Measurements from ENCODE around the gene ARFGAP2.

Gene ARFGAP2

DNA sequence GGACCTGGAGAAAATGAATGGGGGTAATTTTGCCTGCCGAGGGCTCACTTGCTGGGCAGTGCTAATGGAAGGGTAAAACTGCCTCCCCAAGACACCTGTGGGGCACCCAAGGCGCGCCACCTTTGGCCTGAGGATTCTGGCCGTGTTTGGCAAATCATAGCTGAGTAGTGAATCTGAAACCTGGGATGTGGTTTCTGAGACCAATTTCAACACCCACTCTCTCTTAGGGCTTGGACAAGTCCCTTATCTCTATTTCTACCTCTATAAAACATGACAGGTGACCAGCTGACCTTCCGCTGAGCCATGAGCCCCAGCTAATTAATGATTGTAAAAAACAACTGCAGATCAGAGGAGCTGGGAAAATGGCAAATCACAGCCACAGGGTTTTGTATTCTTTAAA is 11.0 kb upstream of the ARFGAP2 start:
- no peak for DNase-seq

DNA sequence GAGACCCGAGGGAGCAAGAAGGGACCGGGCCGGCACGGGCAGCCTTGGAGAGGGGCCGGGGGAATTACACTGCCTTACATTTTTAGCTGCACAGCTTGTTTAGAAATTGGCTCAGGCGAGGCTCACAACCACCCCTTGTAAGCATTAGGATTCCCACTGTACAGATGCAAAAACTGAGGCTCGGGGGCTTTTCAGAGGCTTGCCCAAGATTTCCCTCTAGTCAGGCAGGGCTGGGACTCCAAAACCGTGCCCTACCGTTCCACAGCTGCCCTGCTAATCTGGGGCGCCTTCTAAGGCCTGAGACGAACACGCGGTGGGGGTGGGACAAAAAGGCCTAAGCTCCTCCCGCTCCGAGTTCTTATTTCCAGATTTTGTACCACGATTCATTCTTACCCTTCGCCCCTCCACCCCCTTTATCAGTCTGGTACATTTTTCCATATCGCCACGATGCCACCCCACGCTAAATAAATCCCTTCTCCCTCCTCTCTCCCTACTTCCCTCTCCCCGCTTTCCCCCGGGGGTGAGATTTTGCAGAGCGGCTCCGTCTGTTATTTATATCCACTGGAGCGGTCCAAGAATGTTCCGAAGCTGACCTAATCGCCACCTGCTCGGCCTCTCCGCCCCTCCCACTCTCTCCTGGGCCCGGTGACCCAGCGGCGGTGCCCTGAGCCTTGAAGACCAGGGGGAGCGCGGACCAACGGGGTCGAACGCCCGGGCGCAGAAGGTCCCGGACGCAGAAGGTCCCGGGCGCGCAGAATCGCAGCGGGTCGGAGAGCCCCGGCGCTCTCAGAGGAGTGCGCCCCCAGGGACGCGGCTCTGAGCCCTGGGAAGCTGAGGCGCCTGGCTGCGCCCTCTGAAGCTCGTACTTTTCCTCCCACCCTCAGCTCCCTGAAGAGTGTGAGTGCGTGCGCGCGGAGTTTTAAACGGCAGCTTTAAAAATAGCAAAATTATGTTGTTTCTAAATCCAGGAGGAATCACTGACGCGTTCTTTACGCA is 10.3 kb upstream of the ARFGAP2 start:
- peak in 11 of 51 donors; percentile 8 to 47 (median 26) for DNase-seq

DNA sequence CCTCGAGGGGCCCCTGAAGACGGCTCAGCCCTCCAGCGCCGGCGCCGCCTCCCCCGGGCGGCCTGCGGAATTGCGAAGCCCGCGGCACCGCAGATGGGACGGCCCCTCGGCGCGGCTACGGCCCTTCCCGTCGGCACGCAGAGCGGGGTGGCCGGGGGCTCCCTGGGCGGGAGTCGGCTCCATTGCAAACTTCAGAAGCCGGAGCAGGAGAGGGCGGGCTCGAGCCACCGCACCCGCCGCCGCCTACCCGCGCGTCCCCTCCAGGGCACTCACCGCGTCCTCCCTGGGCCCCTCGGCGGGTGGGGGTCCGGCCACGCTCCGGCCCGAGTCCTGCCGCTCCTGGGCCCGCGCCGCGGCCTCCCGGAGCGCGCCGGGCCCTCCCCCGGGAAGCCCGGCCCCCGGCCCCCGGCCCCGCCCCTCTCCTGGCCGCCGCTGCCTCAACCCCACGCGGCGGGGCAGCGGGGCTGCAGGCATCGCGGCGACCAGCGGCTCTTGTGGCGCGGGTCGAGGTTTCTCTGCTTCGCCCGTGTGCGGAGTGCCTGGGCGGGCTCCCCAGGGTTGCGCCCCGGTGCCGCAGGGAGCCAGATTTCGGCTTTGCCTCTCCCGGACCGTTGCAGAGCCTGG is 9.5 kb upstream of the ARFGAP2 start, which contains the start of gene PACSIN3:
Gene PACSIN3 (minus strand): TSS at position 359 of the 624 bp plus-strand sequence. CDS start 3,707 bp downstream, outside the sequence.
- DNase-seq, result peak in 13 of 51 donors; percentile 20 to 61 (median 42)

DNA sequence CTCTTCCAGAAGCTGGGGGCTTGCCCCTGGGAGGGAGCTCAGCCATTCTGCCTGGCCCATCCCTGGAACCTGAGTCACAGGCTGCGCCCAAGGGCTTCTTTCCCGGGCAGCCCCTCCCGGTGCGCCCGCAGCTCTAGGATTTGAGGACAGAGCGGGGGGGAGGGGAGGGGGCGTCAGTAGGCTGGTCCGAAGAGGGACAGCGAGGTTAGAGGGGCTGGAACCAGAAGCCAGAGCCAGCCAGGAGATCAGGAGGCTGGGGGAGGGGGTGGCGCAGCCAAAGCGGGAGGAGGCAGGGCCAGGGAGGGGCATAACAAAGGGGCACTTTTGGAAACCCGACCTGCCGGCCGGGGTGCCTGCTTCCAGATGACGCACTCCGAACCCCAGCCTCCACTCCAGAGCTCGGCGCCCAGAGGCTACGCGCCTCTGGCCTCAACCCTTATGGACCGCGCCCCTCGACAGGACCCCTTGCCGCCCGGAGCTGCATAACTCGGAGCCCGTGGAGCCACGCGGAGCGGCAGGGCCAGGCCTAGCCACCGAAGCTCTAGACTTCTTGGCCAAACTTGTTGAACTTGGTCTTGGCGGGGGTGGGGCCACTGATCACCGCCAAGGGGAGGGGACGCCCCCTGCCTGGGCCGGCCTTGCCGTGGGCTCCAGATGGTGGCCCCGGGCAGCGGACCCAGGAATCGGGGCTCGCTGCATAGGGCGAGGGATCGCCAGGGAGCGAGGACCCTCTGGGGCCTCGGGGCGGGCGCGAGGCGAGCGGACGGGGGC is 8.8 kb upstream of the ARFGAP2 start:
- peak in 29 of 51 donors; percentile 28 to 71 (median 48) for DNase-seq

DNA sequence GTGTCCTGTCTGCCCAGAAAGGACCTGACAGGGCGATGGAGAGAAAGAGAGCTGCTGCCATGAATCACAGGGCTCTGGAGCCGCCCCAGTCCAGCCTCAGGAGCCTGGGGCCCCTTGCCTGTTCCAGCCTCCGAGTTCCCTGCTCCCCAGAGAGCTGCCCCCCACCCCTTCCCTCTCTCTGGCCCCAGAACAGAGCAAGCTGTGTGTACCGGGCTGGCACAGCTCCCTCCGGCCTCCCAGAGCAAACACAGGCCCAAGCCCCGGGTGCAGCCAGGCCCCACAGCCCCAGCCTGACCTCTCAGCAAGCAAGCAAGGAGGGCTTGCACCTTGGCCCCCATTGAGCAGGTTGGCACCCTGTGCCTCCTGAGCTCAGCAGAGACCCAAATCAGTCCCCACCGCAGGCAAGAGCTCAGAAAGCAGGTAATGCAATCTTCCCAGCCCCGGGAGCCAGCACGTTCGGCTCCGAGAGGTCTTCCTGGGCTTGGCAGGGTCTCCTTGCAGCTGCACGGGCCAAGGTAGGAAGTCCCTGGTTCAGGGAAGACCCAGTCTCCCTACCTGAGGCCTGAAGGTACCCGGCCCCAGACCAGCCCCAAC is 8.1 kb upstream of the ARFGAP2 start:
- DNase-seq, result peak in 48 of 51 donors; percentile 9 to 91 (median 72)

DNA sequence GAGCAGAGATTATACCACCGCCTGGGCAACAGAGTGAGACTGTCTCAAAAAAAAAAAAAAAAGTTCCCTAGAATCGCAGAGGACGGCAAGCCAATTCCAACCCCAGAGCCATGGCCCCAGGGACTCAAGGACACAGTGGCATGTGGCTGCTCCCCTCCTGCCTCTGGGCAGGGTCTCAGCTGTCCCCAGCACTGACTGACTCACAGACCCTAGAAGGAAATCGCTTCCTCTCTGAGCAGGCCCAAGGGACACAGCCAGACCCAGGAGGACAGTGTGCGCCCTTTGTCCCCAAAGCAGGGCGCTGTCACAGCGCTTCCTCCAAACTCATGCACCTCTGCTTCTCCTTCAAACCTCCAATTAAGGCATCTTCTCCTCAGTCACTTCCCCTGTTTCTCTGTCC is 7.3 kb upstream of the ARFGAP2 start:
- no peak for DNase-seq

DNA sequence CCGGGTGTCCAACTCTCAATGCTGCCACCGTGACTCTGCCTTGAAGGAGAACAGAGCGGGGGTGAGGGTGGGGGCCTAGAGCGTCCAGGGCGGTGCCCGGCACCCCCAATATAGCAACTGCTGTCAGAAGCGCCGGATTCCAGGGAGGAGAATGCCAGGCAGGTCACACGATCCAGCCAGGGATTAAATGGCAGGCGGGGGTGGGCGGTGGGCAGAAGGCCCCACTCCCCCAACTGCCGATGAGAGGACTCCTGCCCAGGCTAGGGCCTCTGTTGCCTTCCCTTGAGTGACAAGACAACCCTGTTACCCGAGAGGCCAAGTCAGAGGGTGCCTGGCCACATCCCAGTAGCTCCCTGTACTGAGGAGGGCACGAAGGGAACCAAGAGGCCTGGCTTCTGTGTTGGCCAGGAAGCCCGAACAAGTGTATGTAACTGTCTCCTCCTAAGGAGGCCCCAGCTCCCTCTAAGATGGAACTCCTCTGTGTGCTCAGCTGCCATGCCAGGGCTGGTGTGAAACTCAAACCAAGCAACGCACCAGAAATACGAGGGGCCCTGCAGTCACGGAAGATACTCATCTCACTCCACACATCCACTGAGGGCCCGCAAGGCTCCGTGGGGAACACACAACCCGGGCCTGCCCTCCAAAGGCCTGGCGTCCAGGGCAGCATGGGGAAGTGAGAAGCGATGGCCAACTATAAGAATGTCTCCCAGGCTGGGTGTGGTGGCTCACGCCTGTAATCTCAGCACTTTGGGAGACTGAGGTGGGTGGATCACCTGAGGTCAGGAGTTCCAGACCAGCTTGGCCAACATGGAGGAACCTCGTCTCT is 6.6 kb upstream of the ARFGAP2 start:
- no peak for DNase-seq

DNA sequence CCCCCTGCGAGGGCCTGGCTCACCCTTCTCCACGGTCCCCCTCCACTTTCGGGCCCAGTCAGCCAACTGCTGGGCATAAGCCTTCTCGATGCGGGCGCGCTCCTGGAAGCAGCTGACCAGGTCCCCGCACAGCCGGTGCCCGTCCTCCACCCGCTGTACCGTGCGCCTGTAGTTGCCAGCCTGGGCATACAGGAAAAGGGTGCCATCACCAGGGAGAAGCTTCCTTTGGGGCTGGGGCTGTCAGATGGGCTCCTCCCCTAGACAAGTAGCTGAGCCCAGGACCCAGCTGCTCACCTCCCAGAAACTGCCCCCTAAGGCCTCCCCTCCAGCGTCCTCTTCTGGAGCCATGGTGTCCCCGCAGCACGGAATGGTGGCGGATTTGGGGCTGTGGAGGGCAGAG is 5.7 kb upstream of the ARFGAP2 start:
- DNase-seq, result no peak

DNA sequence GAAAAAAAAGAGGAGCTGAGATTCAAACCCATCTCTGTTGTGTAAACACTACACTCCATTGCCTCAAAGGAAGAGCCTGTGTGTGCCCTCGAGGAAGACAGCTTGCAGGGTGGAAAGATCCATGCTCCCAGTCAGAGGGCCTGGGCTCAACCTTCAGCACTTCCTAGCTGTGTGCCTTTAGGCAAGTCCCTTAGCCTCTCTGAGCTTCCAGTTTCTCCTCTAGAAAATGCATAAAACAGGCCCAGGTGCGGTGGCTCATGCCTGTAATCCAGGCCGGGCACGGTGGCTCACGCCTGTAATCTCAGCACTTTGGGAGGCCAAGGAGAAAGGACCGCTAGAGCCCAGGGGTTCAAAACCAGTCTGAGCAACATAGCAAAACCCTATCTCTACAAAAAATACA is 4.6 kb upstream of the ARFGAP2 start:
- no peak for DNase-seq

DNA sequence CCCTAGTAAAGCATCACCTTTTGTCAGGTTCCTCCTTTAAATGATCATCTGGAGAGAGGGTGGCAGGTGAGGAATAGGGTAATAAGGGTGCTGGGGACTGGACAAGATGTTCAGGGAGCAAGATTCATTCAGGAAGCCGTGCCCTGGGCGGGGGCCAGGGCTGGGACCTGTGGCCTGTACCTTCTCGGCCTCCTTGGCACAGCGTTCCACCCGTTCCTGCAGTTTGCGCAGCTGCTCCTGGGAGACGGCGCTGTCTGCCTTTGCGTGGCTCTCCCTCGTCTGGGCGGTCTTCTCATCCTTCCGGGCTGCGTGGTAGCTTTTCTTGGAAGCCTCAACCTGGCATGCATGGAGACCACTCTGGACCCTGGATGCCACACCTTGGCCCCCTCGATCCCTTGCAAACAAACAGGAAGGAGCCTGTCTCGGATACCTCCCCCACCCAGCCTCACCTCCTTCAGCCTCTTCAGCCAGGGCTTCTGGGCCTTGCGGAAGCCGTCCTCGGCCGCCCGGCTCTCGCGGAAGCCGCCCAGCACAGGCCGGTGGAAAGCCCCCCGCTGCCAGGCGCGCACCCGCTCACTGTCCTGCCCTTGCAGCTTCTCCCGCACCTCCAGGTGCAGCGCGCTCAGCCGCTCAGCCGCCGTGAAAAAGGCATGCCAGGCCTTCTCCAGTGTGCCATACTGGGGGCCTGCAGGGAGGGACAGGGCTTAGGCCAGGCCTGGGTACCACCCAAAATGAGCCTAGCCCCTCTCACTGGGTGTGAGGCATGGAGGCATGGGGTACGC is 3.5 kb upstream of the ARFGAP2 start:
- no peak for DNase-seq

DNA sequence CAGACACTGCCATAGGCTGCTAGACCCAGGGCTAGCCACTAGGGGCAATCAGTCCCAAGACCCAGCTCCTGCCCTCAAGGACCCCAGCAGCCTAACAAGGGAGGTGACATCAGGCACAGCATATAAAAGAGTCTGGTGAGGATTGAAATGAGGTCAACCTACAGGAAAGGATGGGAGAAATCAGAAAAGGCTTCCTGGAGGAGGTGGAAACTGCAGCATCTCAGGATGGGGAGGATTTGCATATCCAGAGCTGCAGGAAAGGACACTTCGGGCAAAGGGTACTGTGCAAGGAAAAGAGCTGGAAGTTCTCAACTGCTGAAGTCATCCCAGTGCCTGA is 2.9 kb upstream of the ARFGAP2 start:
- DNase-seq, result peak in 9 of 51 donors; percentile 8 to 44 (median 20)

DNA sequence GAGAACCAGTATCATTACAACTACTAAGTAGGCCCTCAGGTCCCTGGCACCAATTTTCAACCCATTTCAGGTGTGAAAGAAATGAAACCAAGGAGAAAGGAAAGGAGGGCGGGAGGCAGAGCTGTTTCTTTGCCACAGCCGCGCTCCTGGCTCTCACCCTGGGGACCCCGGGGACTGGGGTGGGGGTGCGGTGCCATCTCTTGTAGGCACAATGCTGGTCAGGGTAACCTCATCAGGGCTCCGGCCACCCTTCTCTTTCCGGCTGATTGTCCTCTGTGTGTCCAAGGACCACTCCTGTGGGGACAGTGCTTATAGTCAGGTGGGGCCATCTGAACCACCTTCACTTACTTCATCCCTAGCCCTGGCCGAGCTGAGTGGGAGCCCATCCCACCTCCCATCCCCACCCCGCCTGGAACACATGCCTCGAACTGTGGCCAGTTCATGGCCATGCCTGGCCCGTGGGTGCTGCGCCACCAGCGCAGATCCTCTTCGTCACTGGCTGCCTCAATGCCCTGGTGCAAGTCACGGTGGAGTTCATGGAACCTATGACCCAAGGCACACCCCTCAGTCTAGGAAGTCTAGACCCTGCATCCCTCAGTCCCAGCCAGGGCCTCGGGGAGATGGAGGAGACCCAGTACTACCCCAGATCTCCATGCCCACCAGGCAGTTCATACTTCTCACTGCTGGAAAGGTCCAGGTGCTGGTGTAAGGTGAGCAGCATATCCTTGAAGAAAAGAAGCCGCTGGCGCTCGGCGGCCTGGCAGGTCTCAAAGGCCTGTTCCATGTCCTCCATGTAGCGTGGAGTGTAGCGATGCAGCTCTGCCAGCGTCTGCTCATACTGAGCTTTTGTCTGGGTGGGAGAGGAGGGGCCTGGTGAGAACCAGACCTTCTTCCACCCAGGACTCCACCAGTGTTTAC is 2.3 kb upstream of the ARFGAP2 start:
- peak in 1 of 51 donors; percentile 27 for DNase-seq

DNA sequence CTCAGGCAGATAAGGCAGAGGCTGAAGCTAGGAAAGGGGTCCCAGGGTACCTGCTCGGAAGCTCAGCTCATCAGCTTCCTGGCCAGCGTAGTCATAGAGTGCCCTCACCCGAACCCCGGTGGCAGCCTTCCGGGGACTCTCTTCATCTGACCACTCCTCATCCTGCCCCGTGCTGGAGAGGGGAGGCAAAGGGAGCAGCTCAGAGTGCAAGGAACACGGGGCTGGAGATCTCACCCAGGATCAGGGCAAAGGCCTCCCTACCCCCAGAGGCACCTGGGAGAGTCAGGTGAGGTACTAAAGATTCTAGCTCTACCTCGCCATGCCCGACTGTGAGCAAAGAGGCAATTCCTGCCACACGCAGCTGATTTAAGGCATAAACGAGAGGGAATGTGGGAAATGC is 1.6 kb upstream of the ARFGAP2 start:
- DNase-seq, result no peak

DNA sequence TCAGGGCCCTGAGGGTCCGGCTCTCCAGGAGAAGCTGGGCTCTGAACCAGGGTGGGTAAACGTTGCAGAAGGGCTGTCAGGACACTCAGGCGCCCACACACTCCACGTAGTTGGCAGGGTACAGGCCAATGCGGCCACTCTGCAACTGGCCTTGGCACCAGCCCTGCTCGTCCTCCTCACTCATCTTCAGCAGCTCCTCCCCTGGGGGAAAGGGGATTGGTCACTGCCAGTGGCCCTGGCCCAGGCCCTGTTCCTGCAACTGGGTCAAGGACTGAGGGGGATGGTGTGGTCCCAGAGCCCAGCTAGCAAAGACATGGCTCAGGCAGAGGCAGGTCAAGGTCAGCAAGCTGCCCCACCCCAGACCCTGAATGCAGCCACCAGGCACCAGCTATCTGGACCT is 1.2 kb upstream of the ARFGAP2 start:
- peak in 1 of 51 donors; percentile 50 for DNase-seq

DNA sequence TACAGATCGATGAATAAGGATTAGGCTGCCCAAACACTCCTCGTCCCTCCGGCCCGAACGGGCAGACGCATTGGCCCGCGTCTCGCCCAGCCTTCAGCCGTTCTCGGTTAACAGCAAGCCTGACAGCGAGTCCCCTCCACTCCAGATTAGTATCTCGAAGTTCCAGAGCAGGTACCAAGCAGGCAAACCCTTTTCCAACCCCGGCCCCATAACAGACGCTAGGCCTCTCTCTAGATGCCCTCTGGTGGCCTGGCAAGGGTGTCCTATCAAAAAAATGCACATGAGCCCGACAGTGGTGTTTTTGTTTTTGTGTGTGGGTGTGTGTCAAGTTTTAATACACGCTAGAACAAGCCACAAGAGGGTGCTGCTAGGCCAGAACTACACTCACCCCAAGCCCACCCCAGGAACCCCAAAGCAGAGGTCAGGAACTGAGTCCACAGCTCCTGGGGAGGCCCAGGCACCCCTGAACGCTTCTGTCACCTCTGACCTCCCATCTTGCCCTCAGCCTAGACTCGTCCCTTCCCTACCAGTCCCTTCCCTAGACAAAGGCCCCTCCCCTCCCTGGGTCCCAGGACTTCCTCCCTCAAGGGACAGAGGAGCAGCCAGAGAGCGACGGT is 658 bp upstream of the ARFGAP2 start:
- DNase-seq, result peak in 49 of 51 donors; percentile 42 to 95 (median 74)

DNA sequence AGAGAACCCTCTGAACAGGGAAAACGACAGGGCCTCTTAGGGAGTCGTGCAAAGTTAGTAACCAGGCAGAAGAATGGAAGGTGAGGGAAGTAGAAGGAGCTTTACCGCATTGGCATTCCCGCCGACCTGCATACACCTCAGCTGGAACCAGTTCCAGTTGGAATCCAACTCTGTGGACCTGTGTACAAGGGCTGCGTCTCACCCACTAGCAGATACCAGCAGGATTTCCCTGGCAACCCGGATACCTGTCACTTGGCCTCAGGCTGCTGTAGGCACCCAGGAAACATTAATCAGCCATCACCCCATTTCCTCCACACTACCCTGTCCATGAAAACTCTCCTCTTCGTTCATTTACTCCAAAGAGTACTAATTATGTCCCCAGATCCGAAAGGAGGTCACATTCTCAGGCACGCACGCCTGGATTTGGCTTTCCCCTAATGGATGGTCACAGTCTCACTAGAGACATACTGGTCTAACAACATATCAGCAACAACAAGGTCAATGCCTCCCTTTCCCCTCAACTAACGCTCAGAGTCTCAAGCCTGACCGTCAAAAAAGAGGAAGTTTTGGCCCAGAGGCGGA is 842 bp downstream of the ARFGAP2 start:
- no peak for DNase-seq

DNA sequence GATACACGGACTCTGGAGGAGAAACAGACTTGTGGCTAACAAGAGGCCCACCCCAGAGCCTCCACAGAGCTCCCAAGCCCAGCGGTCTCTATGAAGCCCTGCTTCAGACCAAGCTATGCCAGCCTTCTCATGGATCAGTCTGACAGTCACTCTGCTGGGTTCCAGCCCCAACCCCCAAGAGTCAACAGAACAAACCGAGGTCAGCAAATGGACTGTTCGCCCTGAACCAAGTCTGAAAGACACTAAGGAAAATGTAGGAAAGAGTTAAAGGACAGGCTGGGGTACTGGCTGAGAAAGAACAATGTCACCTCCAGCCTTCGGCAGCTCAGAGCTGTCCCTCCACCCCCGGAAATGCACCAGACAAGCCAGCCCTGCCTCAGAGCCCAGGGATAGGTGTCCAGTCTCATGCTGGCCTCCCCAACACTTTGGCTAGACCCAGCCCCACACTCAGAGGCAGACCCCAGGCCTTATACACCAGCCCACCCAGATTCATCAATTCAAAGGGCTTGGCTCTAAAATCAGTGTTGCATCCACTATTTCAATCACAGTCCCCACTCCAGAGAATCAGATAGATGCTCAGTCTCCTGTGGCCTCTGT is 3.8 kb downstream of the ARFGAP2 start:
- DNase-seq, result no peak
